Activated CD4-positive, CD25-positive, alpha-beta regulatory T cell treated with anti-CD3 and anti-CD28 coated beads, Interleukin-2, amount 50 U/mL, for 24 hours (primary cell): ENCODE data around the gene FAM25C.
"Not testable (repeated sequence)": the region's sequence is repeated elsewhere in the genome, so short reads cannot be mapped to it uniquely, and the experiment has no call there.

ENCODE experiments used
- ATAC-seq, 2 donors: fragments of 150-1000 bp; cut with Tn5 transposase; one replicate each; pipeline ENCODE4 v1.10.0; 2021; ENCODE audit warnings: mild to moderate bottlenecking in 1 of 2, moderate library complexity in 1 of 2

The FAM25C gene

DNA sequence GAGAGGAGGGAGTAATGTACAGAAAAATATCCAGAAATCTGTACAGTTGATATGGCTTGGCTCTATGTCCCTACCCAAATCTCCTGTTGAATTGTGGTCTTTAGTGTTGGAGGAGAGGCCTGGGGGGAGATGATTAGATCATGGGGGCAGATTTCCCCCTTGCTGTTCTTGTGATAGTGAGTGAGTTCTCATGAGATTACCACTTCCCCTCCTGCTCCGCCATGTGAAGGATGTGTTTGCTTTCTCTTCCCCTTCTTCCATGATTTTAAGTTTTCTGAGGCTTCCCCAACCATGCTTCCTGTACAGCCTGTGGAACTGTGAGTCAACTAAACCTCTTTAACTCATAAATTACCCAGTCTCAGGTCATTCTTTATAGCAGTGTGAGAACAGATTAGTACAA lies 52.2 kb downstream of the FAM25C start:
- not testable (repeated sequence) for ATAC-seq
